Fibroblast of lung (primary cell): ENCODE results near the gene GRB7.

Experiments used
- CTCF ChIP-seq, 2 donors: IDR thresholded peaks in 1 of 2; conservative IDR thresholded peaks in 1 of 2; 1 replicate in 1 of 2; 2 replicates in 1 of 2; pipeline ENCODE4 v1.5.1; 2011 to 2012; ENCODE audit warnings: low read length in 2 of 2, control low read depth in 1 of 2, inconsistent platforms in 1 of 2, low read depth in 1 of 2, mild to moderate bottlenecking in 1 of 2
- EZH2 ChIP-seq: IDR thresholded peaks from 2 replicates; pipeline ENCODE4 v1.5.1; 2012; ENCODE audit warnings: low read length, control low read depth, mild to moderate bottlenecking; ENCODE audit errors: missing control alignments

- TF ChIP-seq CTCF (conservative IDR thresholded peaks at IDR 0.05 in 1 of 2, IDR thresholded peaks at IDR 0.05 in 1 of 2; ENCODE audit: low read depth in 1 of 2, low read length in 2 of 2) = no peak
- TF ChIP-seq EZH2 = no peak
Measured at GRCh38 chr17:39688475-39688835, 49.3 kb upstream of the GRB7 start.
